SK-N-MC (cell line): ENCODE results near the gene VWC2L.

ENCODE experiments used
- EZH2 ChIP-seq: fragments of 200-600 bp; sonication (generic); IDR thresholded peaks from one replicate; pipeline ENCODE4 v1.6.1; 2017; ENCODE audit warnings: antibody characterized with exemption
- FOXP2 ChIP-seq: optimal IDR thresholded peaks from 2 replicates; pipeline ENCODE3; 2011; ENCODE audit warnings: mild to moderate bottlenecking, moderate library complexity; ENCODE audit not compliant: insufficient read depth; ENCODE audit errors: extremely low read length, control extremely low read depth
- POLR2AphosphoS5 ChIP-seq: IDR thresholded peaks from 2 replicates; pipeline ENCODE4 v1.6.1; 2012; ENCODE audit warnings: mild to moderate bottlenecking, low read depth, low read length, borderline replicate concordance

DNA sequence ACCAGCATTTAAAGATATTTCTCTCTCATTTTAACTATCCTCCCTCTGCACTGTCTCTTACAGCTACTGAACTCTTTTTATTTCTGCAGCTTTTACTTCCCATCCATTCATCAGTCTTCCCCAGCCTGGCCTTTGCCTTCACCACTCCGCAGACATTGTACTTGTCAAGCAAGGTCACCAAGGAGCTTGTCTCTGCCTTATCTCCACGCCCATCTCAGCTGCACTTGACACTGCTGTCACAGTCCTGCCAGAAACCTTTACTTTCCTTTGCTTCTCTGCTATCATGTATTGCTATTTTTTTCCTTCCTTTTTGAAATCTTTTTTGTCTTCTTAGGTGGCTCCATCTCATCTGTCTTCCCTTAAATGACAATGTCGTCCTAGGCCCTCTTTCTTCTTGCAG, 147.0 kb downstream of the VWC2L start:
- no peak for TF ChIP-seq POLR2AphosphoS5
- TF ChIP-seq EZH2: no peak
- no peak for TF ChIP-seq FOXP2
